ENCODE data around the gene KIAA1614.

Gene KIAA1614

DNA sequence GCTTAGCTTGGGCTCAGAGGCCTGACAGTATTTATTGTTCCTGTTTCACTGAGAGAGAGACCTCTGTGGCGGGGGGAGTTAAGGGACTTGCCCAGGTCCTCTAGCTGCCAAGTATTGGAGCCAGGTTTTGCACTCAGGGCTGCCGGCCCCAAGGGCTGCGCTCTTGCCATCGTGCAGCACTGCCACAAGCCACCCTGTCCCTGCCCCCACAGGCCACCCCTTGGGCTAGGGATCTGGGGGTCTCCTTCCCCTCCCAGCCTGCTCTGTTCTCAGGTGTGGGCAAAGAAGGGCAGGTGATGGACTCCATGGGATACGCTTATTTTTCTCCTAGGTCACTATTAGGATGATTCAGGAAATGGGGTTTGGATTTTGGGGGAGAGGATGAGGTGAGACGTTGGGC, 8.7 kb downstream of the KIAA1614 start:
- H3K27ac ChIP-seq = no peak overlapping the region
- TF ChIP-seq ZFX (IDR thresholded peaks at IDR 0.05) (no peak), CTCF (conservative IDR thresholded peaks at IDR 0.05) (no peak)

DNA sequence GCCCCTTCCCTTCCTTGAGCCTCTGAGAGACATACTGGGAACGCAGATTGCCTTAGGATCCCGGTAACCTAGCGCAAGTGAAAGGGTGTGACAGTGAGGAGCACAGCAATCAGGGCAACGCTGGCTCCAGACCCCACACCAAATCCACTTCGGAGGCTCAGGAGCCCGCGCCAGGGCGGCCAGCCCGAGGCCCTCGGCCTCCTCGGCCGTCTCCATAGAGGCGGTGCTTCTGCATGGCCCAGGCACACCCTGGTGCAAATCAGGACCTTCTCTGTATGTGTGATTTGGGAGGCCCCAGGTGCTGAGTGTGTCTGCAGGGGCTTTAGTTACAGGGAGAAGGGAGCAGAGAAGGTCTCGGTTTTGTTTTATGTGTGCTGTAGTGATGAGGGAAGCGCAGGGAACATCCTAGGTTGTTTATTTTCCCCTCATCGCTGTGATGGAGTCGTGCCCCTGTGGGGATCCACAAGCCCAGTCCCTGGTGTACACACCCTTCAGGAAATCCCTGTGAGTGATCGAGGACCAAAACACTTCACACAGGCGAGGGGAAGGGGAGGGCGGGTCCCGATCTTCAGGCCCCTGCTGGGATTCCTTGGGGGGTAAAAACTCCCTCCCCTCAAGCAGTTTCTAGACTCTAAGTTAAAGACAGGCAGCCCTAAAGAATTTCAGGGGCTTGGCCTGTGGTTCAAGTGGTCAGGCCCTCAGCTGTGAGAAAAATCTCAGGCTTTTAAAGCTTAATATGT, 9.4 kb downstream of the KIAA1614 start:
- no peak overlapping the region for H3K27ac ChIP-seq
- TF ChIP-seq ZFX (IDR thresholded peaks at IDR 0.05) (no peak), CTCF (conservative IDR thresholded peaks at IDR 0.05) (no peak)

DNA sequence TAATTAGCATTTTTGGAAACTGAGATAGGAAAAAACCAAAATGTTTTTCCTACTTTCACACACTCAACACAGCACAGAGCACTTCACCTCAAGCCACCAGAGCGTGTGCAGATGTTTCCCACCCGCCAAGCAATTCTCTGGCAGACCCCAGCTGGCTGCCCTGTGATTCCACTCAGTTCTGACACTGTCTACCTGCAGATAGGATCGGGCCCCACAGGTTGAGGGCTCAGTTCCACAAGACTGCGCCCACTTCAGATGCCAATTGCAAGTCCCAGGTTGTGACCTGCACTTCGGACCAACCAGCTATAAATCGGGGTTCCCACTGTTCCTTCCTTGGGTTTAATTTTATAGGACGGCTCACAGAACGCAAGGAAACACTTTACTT, 9.9 kb downstream of the KIAA1614 start:
- TF ChIP-seq CTCF (conservative IDR thresholded peaks at IDR 0.05) = no peak
- no peak for TF ChIP-seq ZFX (IDR thresholded peaks at IDR 0.05)
- H3K27ac ChIP-seq = no peak overlapping the region

DNA sequence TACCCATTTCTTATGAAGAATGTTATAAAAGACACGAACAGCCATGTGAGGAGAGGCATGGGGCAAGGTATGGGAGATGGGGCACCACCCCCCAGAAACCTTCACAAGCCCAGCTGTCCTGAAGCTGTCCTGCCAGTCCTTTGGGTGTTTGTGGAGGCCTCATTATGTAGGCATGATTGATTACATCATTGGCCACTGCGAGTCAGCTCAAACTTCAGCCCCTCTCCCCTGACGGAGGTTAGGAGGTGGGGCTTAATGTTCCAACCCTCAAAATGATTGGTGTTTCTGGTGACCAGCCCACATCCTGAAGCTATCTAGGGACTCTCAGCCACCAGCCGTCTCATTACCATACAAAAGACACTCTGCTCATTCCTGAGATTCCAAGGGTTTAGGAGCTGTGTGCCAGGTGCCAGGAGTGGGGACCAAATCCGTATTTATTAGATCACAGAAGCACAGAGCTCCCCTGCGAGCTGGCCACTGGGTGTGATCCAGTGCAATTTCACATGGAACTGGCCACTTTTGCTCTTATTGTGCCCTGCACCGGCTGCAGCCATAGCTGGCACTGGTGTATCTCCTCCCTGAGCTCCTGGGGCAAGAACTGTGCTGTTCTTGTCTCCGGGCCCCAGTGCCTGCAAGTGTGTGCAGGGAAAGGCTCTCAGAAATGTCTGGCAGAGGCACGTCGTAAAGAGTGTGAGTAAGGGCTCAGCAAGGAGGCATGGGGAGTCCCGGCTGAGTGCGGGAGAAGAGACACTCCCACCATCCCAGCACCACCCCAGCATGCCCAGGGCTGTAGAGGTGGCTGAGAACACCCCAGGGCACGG, 10.5 kb downstream of the KIAA1614 start:
- no peak overlapping the region for H3K27ac ChIP-seq
- no peak for TF ChIP-seq ZFX (IDR thresholded peaks at IDR 0.05)
- TF ChIP-seq CTCF (conservative IDR thresholded peaks at IDR 0.05) = no peak

DNA sequence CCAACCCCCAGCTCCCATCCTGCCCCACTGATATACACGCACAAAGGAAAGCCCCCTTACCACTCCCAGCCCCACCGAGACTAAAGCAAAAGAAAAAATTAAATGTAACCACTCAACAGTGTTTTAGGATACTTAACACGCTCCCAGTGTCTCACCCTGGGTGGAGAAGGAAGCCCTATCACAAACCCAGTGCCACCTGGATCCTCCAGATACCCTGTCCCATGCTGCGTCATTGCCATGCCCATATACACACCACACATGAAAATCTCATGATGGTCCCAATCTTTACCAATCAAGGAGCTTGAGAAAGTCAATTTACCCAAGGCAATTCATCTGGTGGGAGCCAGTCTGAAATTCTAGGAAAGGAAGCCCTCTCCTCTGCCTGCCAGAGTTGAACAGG, 11.2 kb downstream of the KIAA1614 start:
- H3K27ac ChIP-seq = no peak overlapping the region
- TF ChIP-seq ZFX (IDR thresholded peaks at IDR 0.05) (no peak), CTCF (conservative IDR thresholded peaks at IDR 0.05) (no peak)

GRCh38 chr1:180924939-180925338, 12.2 kb downstream of the KIAA1614 start:
- H3K27ac ChIP-seq = no peak overlapping the region

More at GRCh38 chr1:180924939-180925338, 12.2 kb downstream of the KIAA1614 start:
- TF ChIP-seq CTCF (conservative IDR thresholded peaks at IDR 0.05) (no peak), ZFX (IDR thresholded peaks at IDR 0.05) (no peak)
